MM.1S (cell line): ENCODE data around the gene PLS1.

Source experiments
- DNase-seq: peaks from one replicate; pipeline ENCODE4 v3.0.0-alpha.2; 2015
- H2AFZ ChIP-seq: fragments of 300-600 bp; sonication (generic); 2 replicates; pipeline ENCODE4 v1.6.0; 2016; ENCODE audit warnings: antibody characterized with exemption, low read length
- H3F3A ChIP-seq: fragments of 300-600 bp; sonication (generic); 2 replicates; pipeline ENCODE4 v1.6.1; 2016; ENCODE audit warnings: mild to moderate bottlenecking, antibody characterized with exemption, low read length, moderate library complexity, mixed read lengths; ENCODE audit not compliant: insufficient read depth
- H3K27ac ChIP-seq: fragments of 300-600 bp; sonication (generic); 2 replicates; pipeline ENCODE4 v1.5.1; 2016; ENCODE audit warnings: mild to moderate bottlenecking, low read length
- H3K27me3 ChIP-seq: fragments of 300-600 bp; sonication (generic); replicated peaks from 2 replicates; pipeline ENCODE4 v1.6.0; 2016; ENCODE audit warnings: low read length; ENCODE audit not compliant: insufficient read depth
- H3K36me3 ChIP-seq: fragments of 300-600 bp; sonication (generic); replicated peaks from 2 replicates; pipeline ENCODE4 v1.6.1; 2016; ENCODE audit warnings: mild to moderate bottlenecking, low read length, mixed read lengths; ENCODE audit not compliant: insufficient read depth
- H3K4me1 ChIP-seq: fragments of 300-600 bp; sonication (generic); 2 replicates; pipeline ENCODE4 v1.6.1; 2016; ENCODE audit warnings: low read length, mixed read lengths
- H3K4me2 ChIP-seq: fragments of 300-600 bp; sonication (generic); 2 replicates; pipeline ENCODE4 v1.6.0; 2016; ENCODE audit warnings: low read depth, low read length
- H3K4me3 ChIP-seq: fragments of 300-600 bp; sonication (generic); 2 replicates; pipeline ENCODE4 v1.5.1; 2016; ENCODE audit warnings: low read length, mixed read lengths
- H3K79me2 ChIP-seq: fragments of 300-600 bp; sonication (generic); 2 replicates; pipeline ENCODE4 v1.6.1; 2016; ENCODE audit warnings: mixed run types, low read length, mixed read lengths
- H3K9ac ChIP-seq: fragments of 300-600 bp; sonication (generic); 2 replicates; pipeline ENCODE4 v1.6.1; 2016; ENCODE audit warnings: low read length, mixed read lengths
- H3K9me2 ChIP-seq: fragments of 300-600 bp; sonication (generic); replicated peaks from 2 replicates; pipeline ENCODE4 v1.6.1; 2016; ENCODE audit warnings: mild to moderate bottlenecking, low read length, mixed read lengths; ENCODE audit not compliant: insufficient read depth
- H3K9me3 ChIP-seq: fragments of 300-600 bp; sonication (generic); replicated peaks from 2 replicates; pipeline ENCODE4 v1.6.1; 2016; ENCODE audit warnings: mild to moderate bottlenecking, low read length, mixed read lengths; ENCODE audit not compliant: insufficient read depth
- H4K20me1 ChIP-seq: fragments of 300-600 bp; sonication (generic); 2 replicates; pipeline ENCODE4 v1.6.1; 2016; ENCODE audit warnings: mild to moderate bottlenecking, low read length, moderate library complexity, mixed read lengths; ENCODE audit not compliant: insufficient read depth
- CTCF ChIP-seq: fragments of 300-600 bp; sonication (generic); IDR thresholded peaks from 2 replicates; pipeline ENCODE4 v1.5.1; 2016; ENCODE audit warnings: antibody characterized with exemption, low read length, mixed read lengths
- EZH2 ChIP-seq: fragments of 300-600 bp; sonication (generic); optimal IDR thresholded peaks from 2 replicates; pipeline ENCODE3; 2017; ENCODE audit warnings: low read depth, mild to moderate bottlenecking, antibody characterized with exemption, low read length, mixed read lengths
- EZH2phosphoT487 ChIP-seq: fragments of 300-600 bp; sonication (generic); IDR thresholded peaks from 2 replicates; pipeline ENCODE4 v1.6.1; 2018; ENCODE audit warnings: antibody characterized with exemption, low read length

The PLS1 gene

GRCh38 chr3:142560118-142560517, 36.1 kb upstream of the PLS1 start:
- no peak overlapping the region for H3K4me2 ChIP-seq
- H3K9me3 ChIP-seq, result no peaks in the 10 kb centered on the region
- H3K36me3 ChIP-seq, result peaks cover 9% of the 10 kb centered on the region; the same call in 1 of the 2 replicates
- DNase-seq, result no peak
- H2AFZ ChIP-seq, result no peak overlapping the region
- H3K4me3 ChIP-seq, result no peak overlapping the region
- no peaks in the 10 kb centered on the region for H3K27me3 ChIP-seq
- 0 out of 2 replicates have a peak, but pooled peaks cover 2% of the 10 kb centered on the region for H3K79me2 ChIP-seq
- H3K9ac ChIP-seq, result no peak overlapping the region
- no peaks in the 10 kb centered on the region for H4K20me1 ChIP-seq
- no peak overlapping the region for H3K27ac ChIP-seq
- H3K9me2 ChIP-seq, result no peaks in the 10 kb centered on the region
- TF ChIP-seq CTCF, result no peak
- TF ChIP-seq EZH2, result no peak
- TF ChIP-seq EZH2phosphoT487, result no peak
- no peaks in the 10 kb centered on the region for H3K4me1 ChIP-seq
- no peaks in the 10 kb centered on the region for H3F3A ChIP-seq

GRCh38 chr3:142563496-142563997, 32.6 kb upstream of the PLS1 start:
- no peak for DNase-seq
- Histone ChIP-seq H3K9me2 (no peaks in the 10 kb centered on the region), H3K4me3 (no peak overlapping the region), H3K27me3 (no peaks in the 10 kb centered on the region), H3K79me2 (peaks cover 17% of the 10 kb centered on the region), H3K4me2 (no peak overlapping the region), H4K20me1 (0 out of 2 replicates have a peak, but pooled peaks cover 2% of the 10 kb centered on the region), H3F3A (no peaks in the 10 kb centered on the region), H3K27ac (no peak overlapping the region), H2AFZ (no peak overlapping the region), H3K9ac (no peak overlapping the region), H3K9me3 (no peaks in the 10 kb centered on the region), H3K36me3 (peaks cover 9% of the 10 kb centered on the region; the same call in 1 of the 2 replicates), H3K4me1 (no peaks in the 10 kb centered on the region)
- TF ChIP-seq CTCF, result no peak

GRCh38 chr3:142566096-142566495, 30.1 kb upstream of the PLS1 start:
- TF ChIP-seq CTCF, result no peak
- TF ChIP-seq EZH2, result no peak
- no peak for TF ChIP-seq EZH2phosphoT487
- DNase-seq, result no peak
- Histone ChIP-seq H3K9me2 (no peaks in the 10 kb centered on the region), H3K9me3 (no peaks in the 10 kb centered on the region), H4K20me1 (0 out of 2 replicates have a peak, but pooled peaks cover 2% of the 10 kb centered on the region), H2AFZ (no peak overlapping the region), H3F3A (no peaks in the 10 kb centered on the region), H3K79me2 (peaks cover 31% of the 10 kb centered on the region), H3K4me2 (no peak overlapping the region), H3K9ac (no peak overlapping the region), H3K27me3 (no peaks in the 10 kb centered on the region), H3K4me1 (no peaks in the 10 kb centered on the region), H3K27ac (no peak overlapping the region), H3K36me3 (peaks cover 9% of the 10 kb centered on the region; the same call in 1 of the 2 replicates), H3K4me3 (no peak overlapping the region)
